Progenitor cell of endocrine pancreas (in vitro differentiated cells): ENCODE measurements around the gene SLC43A3. TPM values are rescaled to one million over a fixed set of nuclear protein-coding genes. Genes with fewer than 3 reads are reported as not detected.

ENCODE experiments used
- DNase-seq: peaks from one replicate; pipeline ENCODE4 v3.0.0; 2021; ENCODE audit warnings: low spot score; ENCODE audit not compliant: unreplicated experiment
- H3K27ac Mint-ChIP-seq: 2 replicates; pipeline ENCODE4 v1.8.0; 2021; ENCODE audit warnings: mild to moderate bottlenecking, moderate library complexity, mixed read lengths
- H3K27me3 Mint-ChIP-seq: 2 replicates; pipeline ENCODE4 v1.8.0; 2021; ENCODE audit warnings: mixed read lengths
- H3K36me3 Mint-ChIP-seq: 2 replicates; pipeline ENCODE4 v1.8.0; 2022; ENCODE audit warnings: mixed read lengths; ENCODE audit not compliant: insufficient read depth
- H3K4me1 Mint-ChIP-seq: 2 replicates; pipeline ENCODE4 v1.8.0; 2021; ENCODE audit warnings: low read depth, mixed read lengths
- H3K4me3 Mint-ChIP-seq: 2 replicates; pipeline ENCODE4 v1.8.0; 2021; ENCODE audit warnings: low read depth, mild to moderate bottlenecking, moderate library complexity, mixed read lengths
- H3K9me3 Mint-ChIP-seq: 2 replicates; pipeline ENCODE4 v1.8.0; 2021; ENCODE audit warnings: low read depth, mixed read lengths
- total RNA-seq: library from RNA; stranded (reverse); gene quantifications from 2 replicates; pipeline ENCODE4 v1.2.1, GENCODE V29; 2021
- TF ChIP-seq, protein P1 (sequence below): fragments of 200-600 bp; sonication (generic); IDR thresholded peaks from one replicate; pipeline ENCODE4 v1.5.0; 2021; ENCODE audit warnings: antibody characterized with exemption, mild to moderate bottlenecking; ENCODE audit not compliant: unreplicated experiment

Gene SLC43A3
- total RNA-seq, 1 donor from 2014 or later: 24.6 TPM

DNA sequence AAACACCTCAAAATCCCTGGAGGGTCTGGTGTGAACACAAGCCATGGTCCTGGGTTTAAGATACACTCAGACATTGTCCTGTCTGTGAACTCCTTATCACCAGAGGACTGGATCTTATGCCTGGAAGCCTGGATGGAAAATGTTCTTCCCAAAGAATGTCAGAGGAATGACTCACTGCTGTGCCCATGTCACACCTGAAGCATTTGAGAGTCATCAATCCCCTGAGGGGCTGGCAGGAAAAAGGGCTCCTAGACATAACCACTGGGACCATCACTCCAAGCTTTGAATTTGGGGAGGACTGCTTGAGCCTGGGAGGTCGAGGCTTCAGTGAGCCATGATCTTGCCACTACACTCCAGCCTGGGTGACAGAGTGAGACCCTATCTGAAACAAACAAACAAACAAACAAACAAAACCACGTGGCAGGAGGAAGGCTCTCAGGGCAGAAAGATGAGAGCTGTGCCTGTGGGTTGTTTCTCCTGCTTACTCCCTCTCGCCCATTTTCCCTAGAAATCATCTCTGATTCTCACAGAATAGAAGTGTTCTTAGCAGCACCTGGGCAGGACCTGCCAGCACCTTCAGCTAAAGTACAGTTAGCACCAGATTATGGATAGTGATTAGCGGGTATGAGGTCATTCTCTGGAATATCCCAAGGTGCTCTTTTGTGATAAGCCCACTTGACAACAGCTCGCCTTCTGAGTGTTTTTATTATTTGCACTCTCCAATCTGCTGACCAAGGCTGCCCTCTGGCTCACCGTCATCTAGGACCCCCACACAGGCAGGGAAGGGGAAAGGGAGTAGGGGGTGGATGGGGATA lies 24.5 kb downstream of the SLC43A3 start:
- Mint-ChIP-seq H3K27me3 (no peaks in the 10 kb centered on the region), H3K4me1 (no peaks in the 10 kb centered on the region), H3K36me3 (no peaks in the 10 kb centered on the region), H3K4me3 (no peak overlapping the region), H3K9me3 (no peaks in the 10 kb centered on the region), H3K27ac (no peak overlapping the region)
- TF ChIP-seq, protein P1, sequence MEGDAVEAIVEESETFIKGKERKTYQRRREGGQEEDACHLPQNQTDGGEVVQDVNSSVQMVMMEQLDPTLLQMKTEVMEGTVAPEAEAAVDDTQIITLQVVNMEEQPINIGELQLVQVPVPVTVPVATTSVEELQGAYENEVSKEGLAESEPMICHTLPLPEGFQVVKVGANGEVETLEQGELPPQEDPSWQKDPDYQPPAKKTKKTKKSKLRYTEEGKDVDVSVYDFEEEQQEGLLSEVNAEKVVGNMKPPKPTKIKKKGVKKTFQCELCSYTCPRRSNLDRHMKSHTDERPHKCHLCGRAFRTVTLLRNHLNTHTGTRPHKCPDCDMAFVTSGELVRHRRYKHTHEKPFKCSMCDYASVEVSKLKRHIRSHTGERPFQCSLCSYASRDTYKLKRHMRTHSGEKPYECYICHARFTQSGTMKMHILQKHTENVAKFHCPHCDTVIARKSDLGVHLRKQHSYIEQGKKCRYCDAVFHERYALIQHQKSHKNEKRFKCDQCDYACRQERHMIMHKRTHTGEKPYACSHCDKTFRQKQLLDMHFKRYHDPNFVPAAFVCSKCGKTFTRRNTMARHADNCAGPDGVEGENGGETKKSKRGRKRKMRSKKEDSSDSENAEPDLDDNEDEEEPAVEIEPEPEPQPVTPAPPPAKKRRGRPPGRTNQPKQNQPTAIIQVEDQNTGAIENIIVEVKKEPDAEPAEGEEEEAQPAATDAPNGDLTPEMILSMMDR: no peak
- no peak for DNase-seq

DNA sequence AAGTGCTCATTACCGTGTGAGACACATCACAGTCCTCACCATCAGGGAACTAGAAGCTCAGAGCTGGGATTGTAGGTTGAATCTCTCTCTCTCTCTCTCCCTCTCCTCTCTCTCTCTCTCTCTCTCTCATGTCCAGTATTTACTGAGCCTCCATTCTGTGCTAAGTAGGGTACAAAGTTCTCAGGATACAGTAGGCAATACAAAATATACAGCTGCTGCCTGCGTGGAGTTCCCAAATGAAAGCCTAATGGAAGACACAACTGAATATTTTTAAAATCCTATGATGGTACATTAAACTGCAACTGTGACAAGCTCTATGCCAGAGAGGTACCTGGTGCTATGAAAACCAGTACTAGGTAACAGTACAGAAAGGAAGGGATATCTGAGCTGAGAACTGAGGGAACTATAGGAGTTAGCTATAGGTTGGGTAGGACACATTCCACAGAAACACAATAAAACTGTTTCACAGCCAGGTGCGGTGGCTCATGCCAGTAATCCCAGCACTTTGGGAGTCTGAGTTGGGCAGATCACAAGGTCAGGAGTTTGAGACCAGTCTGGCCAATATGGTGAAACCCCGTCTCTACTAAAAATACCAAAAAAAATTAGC lies 26.8 kb downstream of the SLC43A3 start:
- no peak for DNase-seq
- Mint-ChIP-seq H3K27me3 (no peaks in the 10 kb centered on the region), H3K27ac (no peak overlapping the region), H3K4me1 (no peaks in the 10 kb centered on the region), H3K36me3 (no peaks in the 10 kb centered on the region), H3K9me3 (no peaks in the 10 kb centered on the region), H3K4me3 (no peak overlapping the region)
- TF ChIP-seq, protein P1: no peak

DNA sequence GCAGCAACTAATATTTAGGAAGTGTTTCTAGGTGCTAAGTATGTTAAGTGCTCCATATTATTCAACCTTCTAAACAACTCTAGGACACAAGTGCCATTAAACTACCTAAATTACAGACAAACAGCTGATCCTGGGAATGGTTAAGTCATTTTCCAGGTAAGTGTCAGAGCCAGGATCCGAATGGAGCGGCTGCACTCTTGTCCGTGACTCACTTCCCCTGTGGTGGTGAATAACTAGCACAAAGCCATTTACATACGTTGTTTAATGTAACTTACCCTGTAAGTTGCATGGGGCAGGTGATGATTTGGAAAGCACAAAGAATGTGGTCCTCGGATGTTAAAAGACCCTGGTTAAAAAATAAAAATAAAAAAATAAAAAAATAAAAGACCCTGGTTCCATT lies 27.7 kb downstream of the SLC43A3 start:
- H3K4me1 Mint-ChIP-seq: no peaks in the 10 kb centered on the region
- no peaks in the 10 kb centered on the region for H3K9me3 Mint-ChIP-seq
- no peaks in the 10 kb centered on the region for H3K27me3 Mint-ChIP-seq
- H3K4me3 Mint-ChIP-seq: no peak overlapping the region
- no peak for DNase-seq
- no peak overlapping the region for H3K27ac Mint-ChIP-seq
- TF ChIP-seq, protein P1: no peak
- no peaks in the 10 kb centered on the region for H3K36me3 Mint-ChIP-seq

DNA sequence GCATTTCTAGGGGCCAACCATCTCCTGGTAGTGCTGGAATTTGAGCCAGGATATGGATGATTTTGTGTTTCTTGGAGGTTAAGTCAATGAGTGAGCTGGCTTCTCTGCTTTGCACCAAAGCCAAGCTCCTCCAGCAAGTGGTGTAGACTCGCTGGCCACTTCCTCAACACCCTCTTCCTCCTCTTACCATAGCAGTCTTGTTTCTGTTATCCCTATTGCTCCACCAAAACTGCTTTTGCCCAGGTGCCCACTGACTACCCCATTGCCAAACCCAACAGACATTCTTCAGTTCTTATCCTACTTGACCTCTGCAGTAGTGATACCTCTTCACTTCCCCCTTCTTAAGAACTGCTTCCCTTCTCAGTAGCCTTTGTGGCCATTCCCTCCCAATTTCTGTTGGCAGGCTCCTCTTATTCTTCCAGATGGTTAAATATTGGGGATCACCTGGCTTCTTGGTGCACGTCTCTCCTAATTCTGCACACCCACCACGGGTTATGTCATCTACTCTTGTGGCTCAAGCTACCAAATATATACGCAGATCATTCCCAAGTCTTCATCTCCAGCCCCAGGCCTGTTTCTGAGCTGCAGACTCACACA lies 29.4 kb downstream of the SLC43A3 start:
- no peak for DNase-seq
- Mint-ChIP-seq H3K4me1 (no peaks in the 10 kb centered on the region), H3K36me3 (no peaks in the 10 kb centered on the region), H3K27me3 (peaks cover 5% of the 10 kb centered on the region), H3K9me3 (no peaks in the 10 kb centered on the region), H3K4me3 (no peak overlapping the region), H3K27ac (no peak overlapping the region)
- TF ChIP-seq, protein P1: no peak

DNA sequence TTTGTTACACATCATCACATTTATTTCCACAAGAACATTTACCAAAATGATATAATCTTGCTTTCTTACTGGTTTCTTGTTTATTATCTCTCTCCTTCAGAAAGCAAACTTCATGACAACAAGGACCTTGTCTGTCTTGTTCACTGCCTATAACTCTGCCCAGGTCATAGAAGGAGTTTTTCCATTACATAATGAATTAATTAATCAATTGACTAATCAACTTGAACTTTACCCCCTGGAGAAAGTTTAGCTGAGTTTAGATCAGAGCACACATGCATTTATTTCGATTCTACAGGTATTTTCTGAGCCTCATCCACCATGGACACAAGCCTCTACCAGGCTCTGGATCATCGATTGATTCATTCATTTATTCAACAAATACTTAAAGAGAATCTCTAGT lies 30.2 kb downstream of the SLC43A3 start:
- peaks cover 10% of the 10 kb centered on the region for H3K27me3 Mint-ChIP-seq
- no peaks in the 10 kb centered on the region for H3K4me1 Mint-ChIP-seq
- TF ChIP-seq, protein P1: no peak
- H3K4me3 Mint-ChIP-seq: no peak overlapping the region
- H3K27ac Mint-ChIP-seq: no peak overlapping the region
- no peaks in the 10 kb centered on the region for H3K36me3 Mint-ChIP-seq
- H3K9me3 Mint-ChIP-seq: no peaks in the 10 kb centered on the region
- no peak for DNase-seq
